GM18517 (cell line): ENCODE data around the gene ANO7.
A peak's percentile ranks its signal among the peaks of the same experiment; 100 is the strongest.

Source experiments
- ATAC-seq: cut with Tn5 transposase; IDR thresholded peaks from one replicate; pipeline ENCODE4 v1.9.1; 2021; ENCODE audit warnings: mild to moderate bottlenecking, moderate library complexity; ENCODE audit not compliant: unreplicated experiment

The ANO7 gene

GRCh38 chr2:241207151-241207550, 18.7 kb downstream of the ANO7 start:
- no peak for ATAC-seq

- no peak for ATAC-seq
These were observed 19.2 kb downstream of the ANO7 start for GRCh38 chr2:241207641-241208040.

GRCh38 chr2:241208058-241208457, 19.6 kb downstream of the ANO7 start:
- no peak for ATAC-seq

- no peak for ATAC-seq
These were observed 20.8 kb downstream of the ANO7 start for GRCh38 chr2:241209271-241209670.

- no peak for ATAC-seq
These were observed 22.8 kb downstream of the ANO7 start for GRCh38 chr2:241211276-241211675.

GRCh38 chr2:241213041-241213440, 24.6 kb downstream of the ANO7 start:
- no peak for ATAC-seq

GRCh38 chr2:241213567-241213966, 25.1 kb downstream of the ANO7 start:
- no peak for ATAC-seq

GRCh38 chr2:241214209-241214608, 25.7 kb downstream of the ANO7 start:
- no peak for ATAC-seq

GRCh38 chr2:241214766-241215165, 26.3 kb downstream of the ANO7 start:
- no peak for ATAC-seq

- ATAC-seq = no peak
These were observed 26.9 kb downstream of the ANO7 start for GRCh38 chr2:241215421-241215820.

GRCh38 chr2:241216211-241216761, 27.8 kb downstream of the ANO7 start:
- ATAC-seq = no peak

- peak; percentile 50 for ATAC-seq
These were observed 29.0 kb downstream of the ANO7 start for GRCh38 chr2:241217320-241218031.

- ATAC-seq = no peak
These were observed 29.9 kb downstream of the ANO7 start for GRCh38 chr2:241218131-241219029.

- no peak for ATAC-seq
These were observed 30.5 kb downstream of the ANO7 start for GRCh38 chr2:241219030-241219382.

GRCh38 chr2:241219856-241220356, 31.4 kb downstream of the ANO7 start:
- no peak for ATAC-seq

- ATAC-seq = no peak
These were observed 34.9 kb downstream of the ANO7 start for GRCh38 chr2:241223211-241224017.

- ATAC-seq = no peak
These were observed 35.8 kb downstream of the ANO7 start for GRCh38 chr2:241224018-241224850.

GRCh38 chr2:241224851-241225438, 36.5 kb downstream of the ANO7 start:
- ATAC-seq = no peak

GRCh38 chr2:241225545-241225944, 37.1 kb downstream of the ANO7 start:
- ATAC-seq = no peak

- no peak for ATAC-seq
These were observed 37.5 kb downstream of the ANO7 start for GRCh38 chr2:241225983-241226382.
